GM08714 (cell line): ENCODE measurements around the gene TNFRSF12A.
"Not testable (repeated sequence)": the region's sequence is repeated elsewhere in the genome, so short reads cannot be mapped to it uniquely, and the experiment has no call there.

ENCODE experiments used
- H3K4me3 ChIP-seq: fragments of 200-500 bp; sonication (Bioruptor generic); 2 replicates; pipeline ENCODE4 v1.5.1; 2014; ENCODE audit warnings: mild to moderate bottlenecking, low read length, inconsistent platforms
- ZNF274 ChIP-seq: IDR thresholded peaks from 2 replicates; pipeline ENCODE4 v1.6.1; 2012; ENCODE audit warnings: mild to moderate bottlenecking, low read depth, low read length

TNFRSF12A gene

DNA sequence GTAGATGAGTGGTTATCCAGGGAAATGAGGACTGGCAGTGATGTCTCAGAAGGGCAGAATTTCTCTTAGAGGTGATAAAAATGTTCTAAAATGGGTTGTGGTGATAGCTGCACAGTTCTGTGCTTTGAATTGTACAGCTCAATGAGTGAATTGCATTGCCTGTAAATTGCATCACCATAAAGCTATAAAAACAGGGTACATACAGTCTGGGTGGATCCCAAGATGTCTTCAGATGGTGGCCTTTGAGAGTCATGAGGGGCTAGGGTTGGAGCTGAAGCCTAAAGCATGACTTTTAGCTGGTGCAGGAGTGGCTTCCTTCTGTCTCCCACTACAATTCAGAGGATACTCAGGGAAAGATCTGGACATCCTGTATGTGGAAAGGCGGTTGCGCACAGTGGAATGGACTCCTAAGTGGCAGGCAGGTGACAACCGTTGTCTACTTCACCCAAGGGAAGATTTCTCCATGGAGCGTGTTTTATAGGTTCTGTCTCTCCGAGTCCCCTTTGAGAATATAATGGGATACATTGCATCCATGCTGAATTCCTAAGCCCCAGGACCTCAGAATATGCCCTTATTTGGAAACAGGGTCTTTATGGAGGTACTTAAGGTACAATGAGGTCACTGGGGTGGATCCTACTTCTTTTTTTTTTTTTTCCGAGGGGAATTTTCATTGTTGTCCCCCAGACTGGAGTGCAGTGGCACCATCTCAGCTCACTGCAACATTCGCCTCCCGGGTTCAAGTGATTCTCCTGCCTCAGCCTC lies 43.6 kb downstream of the TNFRSF12A start:
- no peak overlapping the region for H3K4me3 ChIP-seq
- TF ChIP-seq ZNF274: no peak

DNA sequence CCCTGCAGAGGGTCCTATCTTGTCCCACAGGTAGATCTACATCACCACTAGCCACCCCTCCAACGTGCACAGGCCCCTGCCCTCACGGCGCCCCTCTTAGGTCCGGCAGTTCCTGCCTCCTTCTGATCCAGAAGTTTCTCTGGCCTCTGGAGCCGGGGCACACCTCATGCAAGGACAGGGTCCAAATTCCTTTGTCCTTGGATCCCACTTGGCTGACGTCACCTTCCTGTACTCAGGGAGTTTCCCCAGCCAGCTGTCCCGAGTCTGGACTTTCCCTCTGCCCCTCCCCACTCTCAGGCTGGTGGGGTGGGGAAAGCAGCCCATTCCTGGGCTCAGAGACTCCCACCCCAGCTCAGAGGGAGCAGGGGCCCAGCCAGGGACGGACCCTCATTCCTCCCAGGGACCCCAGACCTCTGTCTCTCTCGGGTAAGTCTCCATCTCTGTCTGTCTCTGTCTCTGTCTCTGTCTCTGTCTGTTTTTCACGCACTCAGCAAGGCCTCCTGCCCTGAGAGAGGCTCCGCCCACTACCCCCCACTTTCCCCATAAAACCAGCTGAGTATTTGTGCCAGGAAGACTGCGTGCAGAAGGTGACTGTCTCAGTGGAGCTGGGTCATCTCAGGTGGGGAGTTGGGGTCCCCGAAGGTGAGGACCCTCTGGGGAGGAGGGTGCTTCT lies 45.0 kb downstream of the TNFRSF12A start, which contains the start of gene IL32:
Gene IL32, plus strand, starts transcription at position 572 of the 673 bp plus-strand sequence. CDS start 172 bp downstream, outside the sequence.
- H3K4me3 ChIP-seq: peak within 1 kb of the TSS; percentile 19; the same call in 1 of the 2 replicates
- TF ChIP-seq ZNF274: no peak

DNA sequence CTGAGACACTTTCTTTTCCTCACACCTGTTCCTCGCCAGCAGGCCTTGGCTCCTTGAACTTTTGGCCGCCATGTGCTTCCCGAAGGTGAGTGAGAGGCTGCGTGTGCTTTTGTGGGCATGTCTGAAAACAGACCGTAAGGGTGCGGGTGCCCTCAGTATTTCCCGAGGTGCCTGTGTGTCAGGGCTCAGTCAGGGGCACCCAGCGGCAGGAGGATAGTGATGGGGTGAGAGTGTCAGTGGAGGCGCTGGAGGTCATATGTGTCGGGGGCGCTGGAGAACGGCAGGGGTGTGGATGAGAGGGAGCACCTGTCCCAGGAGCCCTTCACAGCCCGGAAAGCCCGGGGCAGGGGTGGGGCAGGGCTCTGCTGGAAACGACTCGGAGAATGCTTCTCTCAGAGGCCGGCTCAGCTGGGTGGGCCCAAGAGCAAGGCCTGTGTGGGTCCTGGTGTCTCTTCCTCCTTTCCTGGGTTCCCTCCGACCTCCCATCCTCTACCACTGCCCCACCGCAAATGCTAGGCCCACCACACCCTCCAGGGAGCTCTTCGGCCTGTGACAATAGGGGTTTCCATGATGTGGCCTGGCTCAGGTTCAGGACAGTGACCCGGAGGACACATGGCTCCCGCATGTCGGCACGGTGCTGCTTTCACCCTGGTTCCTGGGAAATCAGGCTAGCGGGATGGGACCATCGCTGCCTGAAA lies 45.7 kb downstream of the TNFRSF12A start:
- TF ChIP-seq ZNF274: no peak
- H3K4me3 ChIP-seq: peak overlapping the region; percentile 19; the same call in 1 of the 2 replicates

DNA sequence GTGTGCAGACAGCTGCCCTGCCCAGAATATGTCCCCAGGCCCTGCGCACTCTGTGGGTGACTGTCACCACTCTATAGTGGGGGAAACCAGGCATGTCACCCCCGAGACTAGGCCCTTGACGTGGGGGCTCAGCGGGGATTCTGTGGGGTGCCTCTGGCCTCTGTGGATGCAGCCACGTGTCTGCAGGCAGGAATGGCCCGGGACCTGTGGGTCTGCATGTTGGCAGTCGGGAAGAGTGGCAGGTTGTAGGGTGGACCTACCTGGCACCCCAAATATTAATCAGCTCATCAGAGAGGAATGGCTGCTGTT lies 46.2 kb downstream of the TNFRSF12A start:
- TF ChIP-seq ZNF274: no peak
- H3K4me3 ChIP-seq: peak overlapping the region; percentile 19; the same call in 1 of the 2 replicates

DNA sequence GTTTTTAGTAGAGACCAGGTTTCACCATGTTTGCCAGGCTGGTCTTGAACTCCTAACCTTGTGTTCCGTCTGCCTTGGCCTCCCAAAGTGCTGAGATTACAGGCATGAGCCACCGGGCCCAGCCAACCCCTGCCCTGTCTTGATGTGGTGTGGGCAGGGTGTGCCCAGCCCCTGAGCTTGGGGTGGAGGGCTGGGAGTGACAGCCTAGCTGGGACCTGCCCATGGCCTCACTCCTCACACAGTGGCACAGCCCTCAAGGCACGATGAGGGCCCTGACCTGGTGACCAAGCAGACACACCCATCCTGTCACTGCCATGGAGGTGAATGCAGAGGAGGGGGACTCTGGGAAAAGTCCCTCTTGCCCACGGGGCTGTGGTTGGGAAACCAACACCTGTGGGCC lies 48.3 kb downstream of the TNFRSF12A start:
- H3K4me3 ChIP-seq: no peak overlapping the region
- TF ChIP-seq ZNF274: no peak

DNA sequence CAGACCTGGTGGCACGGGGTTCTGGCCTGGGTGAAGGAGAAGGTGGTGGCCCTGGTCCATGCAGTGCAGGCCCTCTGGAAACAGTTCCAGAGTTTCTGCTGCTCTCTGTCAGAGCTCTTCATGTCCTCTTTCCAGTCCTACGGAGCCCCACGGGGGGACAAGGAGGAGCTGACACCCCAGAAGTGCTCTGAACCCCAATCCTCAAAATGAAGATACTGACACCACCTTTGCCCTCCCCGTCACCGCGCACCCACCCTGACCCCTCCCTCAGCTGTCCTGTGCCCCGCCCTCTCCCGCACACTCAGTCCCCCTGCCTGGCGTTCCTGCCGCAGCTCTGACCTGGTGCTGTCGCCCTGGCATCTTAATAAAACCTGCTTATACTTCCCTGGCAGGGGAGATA lies 49.0 kb downstream of the TNFRSF12A start:
- not testable (repeated sequence) for H3K4me3 ChIP-seq

DNA sequence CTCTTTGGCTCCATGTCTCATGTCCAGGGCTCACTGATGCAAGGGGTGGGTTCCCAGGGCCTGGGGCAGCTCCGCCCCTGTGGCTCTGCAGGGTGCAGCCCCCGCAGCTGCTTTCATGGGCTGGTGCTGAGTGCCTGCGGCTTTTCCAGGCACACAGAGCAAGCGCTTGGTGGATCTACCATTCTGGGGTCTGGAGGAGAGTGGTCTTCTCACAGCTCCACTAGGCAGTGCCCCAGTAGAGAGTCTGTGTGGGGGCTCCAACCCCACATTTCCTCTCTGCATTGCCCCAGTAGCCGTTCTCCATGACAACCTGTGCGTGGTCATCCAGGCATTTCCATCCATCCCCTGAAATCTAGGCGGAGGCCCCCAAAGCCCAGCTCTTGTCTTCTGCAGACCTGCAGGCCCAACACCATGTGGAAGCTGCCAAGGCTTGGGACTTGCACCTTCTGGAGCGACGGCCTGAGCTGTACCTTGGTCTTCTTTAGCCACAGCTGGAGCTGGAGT lies 50.5 kb downstream of the TNFRSF12A start:
- no peak for TF ChIP-seq ZNF274
- H3K4me3 ChIP-seq: no peak overlapping the region

DNA sequence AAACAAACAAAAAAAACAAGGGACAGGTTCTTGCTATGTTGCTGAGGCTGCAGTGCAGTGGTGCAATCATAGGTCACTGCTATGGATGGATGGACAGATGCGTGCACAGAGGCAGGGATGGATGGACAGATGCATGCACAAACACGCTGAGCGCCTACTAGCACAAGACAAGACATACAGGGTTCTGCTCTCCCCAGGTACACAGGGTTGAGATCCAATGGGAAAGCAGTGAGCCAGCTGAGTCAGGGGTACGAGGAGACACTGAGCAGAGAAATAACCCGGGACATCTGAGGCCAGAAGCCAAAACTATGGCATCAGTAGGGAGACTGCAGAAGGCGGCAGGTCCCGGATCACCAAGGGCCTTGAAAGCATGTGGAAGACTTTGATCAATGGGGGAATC lies 51.5 kb downstream of the TNFRSF12A start:
- H3K4me3 ChIP-seq: no peak overlapping the region
- no peak for TF ChIP-seq ZNF274
